SK-N-SH (cell line): ENCODE measurements around the gene NTNG1. TPM values are rescaled to one million over a fixed set of nuclear protein-coding genes. Genes with fewer than 3 reads are reported as not detected.

Experiments
- CTCF ChIA-PET: fragments of 300-600, 350-600 bp; formaldehyde crosslinking; extraction: SDS; loops from one replicate; lab custom pipeline; 2021; lab: Yijun Ruan, JAX
- POLR2A ChIA-PET: fragments of 350-600 bp; sonication (Branson Sonifier 250); formaldehyde crosslinking; extraction: SDS; loops from one replicate; lab custom pipeline; 2020; ENCODE audit warnings: antibody characterized with exemption, inconsistent platforms; lab: Yijun Ruan, JAX
- DNase-seq: peaks from one replicate; pipeline ENCODE4 v3.0.0; 2012
- H2AFZ ChIP-seq: fragments of 200-600 bp; sonication (generic); 2 replicates; pipeline ENCODE4 v1.8.1; 2016; ENCODE audit warnings: antibody characterized with exemption, mild to moderate bottlenecking, low read depth
- H3F3A ChIP-seq: fragments of 200-600 bp; sonication (generic); replicated peaks from 2 replicates; pipeline ENCODE3; 2016; ENCODE audit warnings: antibody characterized with exemption, mild to moderate bottlenecking; ENCODE audit not compliant: insufficient read depth
- H3K27ac ChIP-seq, 2 experiments: fragments of 200-500 bp in 1 of 2; fragments of 200-600 bp in 1 of 2; sonication (Bioruptor generic) in 1 of 2; sonication (generic), shearing (Covaris generic) in 1 of 2; 2 replicates each; pipeline versions ENCODE4 v1.5.1 to v1.6.1; 2014 to 2016; ENCODE audit warnings: low read depth in 2 of 2, inconsistent platforms in 1 of 2, low read length in 1 of 2, mild to moderate bottlenecking in 1 of 2, mixed read lengths in 1 of 2
- H3K27me3 ChIP-seq: fragments of 200-600 bp; sonication (generic), shearing (Covaris generic); 2 replicates; pipeline ENCODE4 v1.6.1; 2016; ENCODE audit warnings: mixed run types; ENCODE audit not compliant: insufficient read depth
- H3K36me3 ChIP-seq, 2 experiments: fragments of 200-500 bp in 1 of 2; fragments of 200-600 bp in 1 of 2; sonication (Bioruptor generic) in 1 of 2; sonication (generic) in 1 of 2; replicated peaks in 1 of 2; 2 replicates each; pipeline versions ENCODE3 to v1.5.1; 2014 to 2016; ENCODE audit warnings: low read length in 1 of 2, mild to moderate bottlenecking in 1 of 2; ENCODE audit not compliant: insufficient read depth in 2 of 2, control insufficient read depth in 1 of 2
- H3K4me1 ChIP-seq, 2 experiments: fragments of 200-500 bp in 1 of 2; fragments of 200-600 bp in 1 of 2; sonication (Bioruptor generic) in 1 of 2; sonication (generic), shearing (Covaris generic) in 1 of 2; 2 replicates each; pipeline versions ENCODE4 v1.5.1 to v1.6.1; 2014 to 2016; ENCODE audit warnings: low read depth in 1 of 2, low read length in 1 of 2, mixed run types in 1 of 2; ENCODE audit not compliant: insufficient read depth in 2 of 2, control insufficient read depth in 1 of 2
- H3K4me2 ChIP-seq: fragments of 200-600 bp; sonication (generic), shearing (Covaris generic); 2 replicates; pipeline ENCODE4 v1.6.1; 2017; ENCODE audit warnings: mixed run types
- H3K4me3 ChIP-seq, 2 experiments: fragments of 200-500 bp in 1 of 2; fragments of 200-600 bp in 1 of 2; sonication (Bioruptor generic) in 1 of 2; sonication (generic), shearing (Covaris generic) in 1 of 2; 2 replicates each; pipeline versions ENCODE4 v1.5.1 to v1.8.1; 2014 to 2016; ENCODE audit warnings: low read depth in 2 of 2, inconsistent platforms in 1 of 2, low read length in 1 of 2, mild to moderate bottlenecking in 1 of 2, mixed read lengths in 1 of 2, moderate library complexity in 1 of 2
- H3K79me2 ChIP-seq: fragments of 200-600 bp; sonication (generic); 2 replicates; pipeline ENCODE4 v1.8.1; 2017; ENCODE audit warnings: mild to moderate bottlenecking; ENCODE audit not compliant: insufficient read depth
- H3K9ac ChIP-seq: fragments of 200-600 bp; sonication (generic); 2 replicates; pipeline ENCODE4 v1.6.1; 2017; ENCODE audit warnings: mixed run types
- H3K9me2 ChIP-seq: fragments of 200-600 bp; sonication (generic); 2 replicates; pipeline ENCODE4 v1.6.1; 2017; ENCODE audit warnings: mixed run types
- H3K9me3 ChIP-seq: fragments of 200-600 bp; sonication (generic); 2 replicates; pipeline ENCODE4 v1.6.1; 2017; ENCODE audit warnings: mixed run types, mild to moderate bottlenecking, moderate library complexity
- H4K20me1 ChIP-seq: fragments of 200-600 bp; sonication (generic); 2 replicates; pipeline ENCODE4 v1.6.1; 2017; ENCODE audit warnings: mild to moderate bottlenecking, mixed run types; ENCODE audit not compliant: insufficient read depth
- ELF1 ChIP-seq: IDR thresholded peaks from 2 replicates; pipeline ENCODE4 v1.4.0; 2012
- GABPA ChIP-seq: IDR thresholded peaks from 2 replicates; pipeline ENCODE4 v1.4.0; 2012; ENCODE audit warnings: low read depth, mild to moderate bottlenecking
- GATA2 ChIP-seq: sonication (generic); formaldehyde crosslinking; IDR thresholded peaks from 2 replicates; pipeline ENCODE4 v1.5.0; 2020; ENCODE audit warnings: mild to moderate bottlenecking, missing genetic modification reagents
- MAX ChIP-seq: IDR thresholded peaks from 2 replicates; pipeline ENCODE4 v1.4.0; 2012; ENCODE audit warnings: low read depth
- MEF2A ChIP-seq: IDR thresholded peaks from 2 replicates; pipeline ENCODE4 v1.4.0; 2012; ENCODE audit warnings: low read depth, borderline replicate concordance
- NFIC ChIP-seq: IDR thresholded peaks from 2 replicates; pipeline ENCODE4 v1.4.0; 2012; ENCODE audit warnings: borderline replicate concordance
- PBX3 ChIP-seq: IDR thresholded peaks from 2 replicates; pipeline ENCODE4; 2012
- POLR2AphosphoS5 ChIP-seq: IDR thresholded peaks from 2 replicates; pipeline ENCODE4 v1.6.1; 2012; ENCODE audit warnings: low read depth, low read length
- RAD21 ChIP-seq: IDR thresholded peaks from 2 replicates; pipeline ENCODE4 v1.6.1; 2012; ENCODE audit warnings: mild to moderate bottlenecking, low read length
- RCOR1 ChIP-seq: fragments of 150-350 bp; IDR thresholded peaks from 2 replicates; pipeline ENCODE4 v1.6.1; 2017; ENCODE audit warnings: antibody characterized with exemption, low read length
- RFX5 ChIP-seq: IDR thresholded peaks from 2 replicates; pipeline ENCODE4 v1.6.1; 2012; ENCODE audit warnings: mild to moderate bottlenecking, improper control_type of control experiment, low read length
- SIN3A ChIP-seq: IDR thresholded peaks from 2 replicates; pipeline ENCODE4 v1.6.1; 2012; ENCODE audit warnings: low read depth, mild to moderate bottlenecking, low read length, moderate library complexity, borderline replicate concordance
- SMC3 ChIP-seq: IDR thresholded peaks from 2 replicates; pipeline ENCODE4 v1.6.1; 2012; ENCODE audit warnings: low read depth, low read length, improper control_type of control experiment
- TCF12 ChIP-seq: IDR thresholded peaks from 2 replicates; pipeline ENCODE4 v1.4.0; 2012
- USF2 ChIP-seq: fragments of 150-350 bp; IDR thresholded peaks from 2 replicates; pipeline ENCODE4 v1.6.1; 2017; ENCODE audit warnings: antibody characterized with exemption, low read length, low read depth, borderline replicate concordance
- YY1 ChIP-seq: IDR thresholded peaks from 2 replicates; pipeline ENCODE4 v1.4.0; 2012; ENCODE audit warnings: low read depth, mild to moderate bottlenecking
- ZBTB33 ChIP-seq: IDR thresholded peaks from 2 replicates; pipeline ENCODE4 v1.4.0; 2012; ENCODE audit warnings: low read depth, borderline replicate concordance
- WGBS: methylation state at CpG from one replicate; pipeline ENCODE4 v1.1.6; 2017; ENCODE audit warnings: low lambda C conversion rate; 5-methylcytosine and 5-hydroxymethylcytosine counted together
- polyA plus RNA-seq, 3 experiments: library from polyadenylated mRNA; depleted of rRNA; stranded (reverse); fragments of >200 nt; gene quantifications; 2 replicates each; pipeline ENCODE4 v1.2.3, GENCODE V29; 2012
- TF ChIP-seq, protein P1 (sequence below): IDR thresholded peaks from 2 replicates; pipeline ENCODE4 v1.4.0; 2012; ENCODE audit warnings: low read depth, borderline replicate concordance
- TF ChIP-seq, protein P2 (sequence below): fragments of 200-600 bp; sonication (generic); IDR thresholded peaks from 2 replicates; pipeline ENCODE4 v1.6.1; 2017; ENCODE audit warnings: antibody characterized with exemption, mild to moderate bottlenecking, moderate library complexity

Gene NTNG1
- polyA plus RNA-seq, 1 of the 3 experiments (the other 2 are of a cell fraction), result 0.03 TPM

DNA sequence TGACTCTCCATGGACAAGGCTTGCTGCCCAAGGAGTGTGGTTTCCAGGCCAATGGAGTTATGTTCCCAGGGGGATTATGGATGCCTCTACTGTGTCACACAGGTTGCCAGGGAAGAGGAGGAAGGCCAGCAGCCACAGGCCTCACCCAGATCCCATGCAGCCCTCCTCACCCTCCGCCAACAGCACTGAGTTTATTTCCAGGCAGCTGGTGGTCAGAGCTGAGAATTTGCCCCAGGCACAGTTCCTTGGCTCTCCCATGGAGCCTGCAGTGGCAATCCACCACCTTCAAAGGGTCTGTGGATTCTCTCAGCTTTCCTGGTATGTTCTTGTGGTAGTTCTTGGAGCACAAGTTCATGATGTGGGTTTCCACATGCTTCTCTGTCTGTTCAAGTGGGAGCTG is 79.2 kb downstream of the NTNG1 start:
- no peaks in the 10 kb centered on the region for H3K36me3 ChIP-seq
- no peak overlapping the region for H3K9ac ChIP-seq
- POLR2A ChIA-PET, result no interaction called here
- TF ChIP-seq NFIC (no peak), PBX3 (no peak), SIN3A (no peak), USF2 (no peak), TCF12 (no peak), MEF2A (no peak), YY1 (no peak), RCOR1 (no peak), GABPA (no peak), RAD21 (no peak), SMC3 (no peak), ELF1 (no peak), GATA2 (CRISPR knock-in tag) (no peak), RFX5 (no peak), ZBTB33 (no peak), POLR2AphosphoS5 (no peak), MAX (no peak)
- TF ChIP-seq, protein P1, sequence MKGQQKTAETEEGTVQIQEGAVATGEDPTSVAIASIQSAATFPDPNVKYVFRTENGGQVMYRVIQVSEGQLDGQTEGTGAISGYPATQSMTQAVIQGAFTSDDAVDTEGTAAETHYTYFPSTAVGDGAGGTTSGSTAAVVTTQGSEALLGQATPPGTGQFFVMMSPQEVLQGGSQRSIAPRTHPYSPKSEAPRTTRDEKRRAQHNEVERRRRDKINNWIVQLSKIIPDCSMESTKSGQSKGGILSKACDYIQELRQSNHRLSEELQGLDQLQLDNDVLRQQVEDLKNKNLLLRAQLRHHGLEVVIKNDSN, result no peak
- TF ChIP-seq, protein P2, sequence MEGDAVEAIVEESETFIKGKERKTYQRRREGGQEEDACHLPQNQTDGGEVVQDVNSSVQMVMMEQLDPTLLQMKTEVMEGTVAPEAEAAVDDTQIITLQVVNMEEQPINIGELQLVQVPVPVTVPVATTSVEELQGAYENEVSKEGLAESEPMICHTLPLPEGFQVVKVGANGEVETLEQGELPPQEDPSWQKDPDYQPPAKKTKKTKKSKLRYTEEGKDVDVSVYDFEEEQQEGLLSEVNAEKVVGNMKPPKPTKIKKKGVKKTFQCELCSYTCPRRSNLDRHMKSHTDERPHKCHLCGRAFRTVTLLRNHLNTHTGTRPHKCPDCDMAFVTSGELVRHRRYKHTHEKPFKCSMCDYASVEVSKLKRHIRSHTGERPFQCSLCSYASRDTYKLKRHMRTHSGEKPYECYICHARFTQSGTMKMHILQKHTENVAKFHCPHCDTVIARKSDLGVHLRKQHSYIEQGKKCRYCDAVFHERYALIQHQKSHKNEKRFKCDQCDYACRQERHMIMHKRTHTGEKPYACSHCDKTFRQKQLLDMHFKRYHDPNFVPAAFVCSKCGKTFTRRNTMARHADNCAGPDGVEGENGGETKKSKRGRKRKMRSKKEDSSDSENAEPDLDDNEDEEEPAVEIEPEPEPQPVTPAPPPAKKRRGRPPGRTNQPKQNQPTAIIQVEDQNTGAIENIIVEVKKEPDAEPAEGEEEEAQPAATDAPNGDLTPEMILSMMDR, result no peak
- TF ChIP-seq, all 33 proteins: peak for 0
- 40% methylated on average over 1 of the region's 1 CpG for WGBS
- no peak for DNase-seq
- no peaks in the 10 kb centered on the region for H3F3A ChIP-seq
- no peaks in the 10 kb centered on the region for H3K9me2 ChIP-seq
- H2AFZ ChIP-seq, result no peak overlapping the region
- CTCF ChIA-PET, result no interaction called here
- no peak overlapping the region for H3K4me3 ChIP-seq
- H3K27me3 ChIP-seq, result no peaks in the 10 kb centered on the region
- H3K9me3 ChIP-seq, result no peaks in the 10 kb centered on the region
- no peaks in the 10 kb centered on the region for H4K20me1 ChIP-seq
- H3K27ac ChIP-seq, result no peak overlapping the region
- H3K4me1 ChIP-seq, result peaks cover 0 to 8% of the 10 kb centered on the region in 2 experiments; a peak in 3 of 4 replicates
- H3K4me2 ChIP-seq, result no peak overlapping the region
- no peaks in the 10 kb centered on the region for H3K79me2 ChIP-seq
